ENCODE results near the gene DGKE.

The DGKE gene

GRCh38 chr17:56918916-56919315, 85.0 kb downstream of the DGKE start:
- H3K4me2 ChIP-seq (ENCODE audit: low read length), result no peak overlapping the region
- no peak overlapping the region for H3K4me3 ChIP-seq (ENCODE audit: low read length)
- H3K79me2 ChIP-seq (ENCODE audit: low read length), result peaks cover 5% of the 10 kb centered on the region; the same call in 1 of the 2 replicates
- no peak overlapping the region for H3K27ac ChIP-seq (ENCODE audit: low read length)
- no peaks in the 10 kb centered on the region for H3K36me3 ChIP-seq (replicated peaks; ENCODE audit: low read depth, low read length)
- no peaks in the 10 kb centered on the region for H4K20me1 ChIP-seq (ENCODE audit: insufficient read depth, low read length)
- peaks cover 17% of the 10 kb centered on the region for H3K4me1 ChIP-seq (ENCODE audit: low read length)
- H3K27me3 ChIP-seq (ENCODE audit: low read depth, low read length), result no peaks in the 10 kb centered on the region
- peaks cover 7% of the 10 kb centered on the region; the same call in 1 of the 2 replicates for H3K9me3 ChIP-seq (ENCODE audit: insufficient read depth, low read length)
- TF ChIP-seq CTCF (IDR thresholded peaks at IDR 0.05; ENCODE audit: low read depth, low read length) (no peak), EZH2phosphoT487 (IDR thresholded peaks at IDR 0.05; ENCODE audit: low read depth) (no peak)
- H2AFZ ChIP-seq (ENCODE audit: low read depth, low read length), result no peak overlapping the region
- no peak overlapping the region for H3K9ac ChIP-seq (ENCODE audit: low read length)
